ENCODE results near the gene UBE2D3.
"Not testable (repeated sequence)": the region's sequence is repeated elsewhere in the genome, so short reads cannot be mapped to it uniquely, and the experiment has no call there.

Gene UBE2D3

DNA sequence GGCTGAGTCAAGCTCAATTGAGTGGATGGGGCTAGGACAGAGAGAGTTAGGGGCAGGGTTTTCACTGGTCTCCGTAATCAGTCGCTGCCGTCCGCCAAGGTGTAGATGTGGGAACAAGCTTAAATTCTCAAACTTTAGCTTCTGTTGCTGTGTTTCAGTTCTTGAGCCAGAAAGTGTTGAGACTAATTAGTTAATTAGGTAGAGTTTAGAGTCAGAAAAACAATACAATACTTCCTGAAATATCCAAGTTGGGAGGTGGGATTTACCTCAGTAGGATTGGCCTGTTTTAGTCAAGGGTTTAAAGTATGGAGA is 1.1 kb upstream of the UBE2D3 start:
- no peak for DNase-seq

DNA sequence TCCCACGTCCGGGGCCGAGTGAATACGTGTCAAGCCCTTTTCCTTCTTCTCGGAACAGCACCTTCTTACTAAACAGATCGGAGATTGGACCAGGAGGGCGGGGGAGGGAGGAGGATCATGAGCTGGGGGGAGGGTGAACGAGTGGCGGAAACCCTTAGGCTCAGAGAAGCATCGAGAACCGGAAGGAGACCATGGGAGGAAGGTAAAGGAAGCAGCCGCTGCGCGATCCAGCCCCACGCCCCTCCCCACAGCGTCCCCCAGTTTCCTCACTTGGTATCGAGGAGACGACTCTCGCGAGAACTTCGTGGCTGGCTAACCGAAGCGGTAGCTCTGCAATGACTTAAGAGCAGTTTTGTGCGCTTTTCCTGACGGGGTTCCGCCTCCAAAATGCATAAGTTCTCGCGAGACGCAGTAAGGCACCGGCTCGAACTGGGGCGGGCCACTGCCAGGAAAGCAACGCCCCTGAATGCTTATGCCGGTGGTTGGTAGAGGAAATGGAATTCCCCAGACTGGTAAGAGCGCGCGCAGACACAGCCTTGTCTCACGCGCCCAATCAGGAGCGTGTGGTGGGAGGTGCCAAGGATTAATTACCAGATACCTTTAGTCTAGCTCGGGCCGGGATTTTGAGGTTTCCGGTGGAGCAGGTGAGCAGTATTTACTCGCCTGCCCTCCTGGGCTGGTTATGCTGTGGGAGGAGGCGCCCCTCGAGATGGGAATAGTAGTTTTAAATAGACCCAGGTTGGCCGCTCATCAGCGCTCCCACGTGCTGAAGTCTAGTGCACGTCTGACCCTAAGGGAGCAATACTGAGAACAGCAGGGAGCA is 534 bp upstream of the UBE2D3 start:
- peak; percentile 99 for DNase-seq

DNA sequence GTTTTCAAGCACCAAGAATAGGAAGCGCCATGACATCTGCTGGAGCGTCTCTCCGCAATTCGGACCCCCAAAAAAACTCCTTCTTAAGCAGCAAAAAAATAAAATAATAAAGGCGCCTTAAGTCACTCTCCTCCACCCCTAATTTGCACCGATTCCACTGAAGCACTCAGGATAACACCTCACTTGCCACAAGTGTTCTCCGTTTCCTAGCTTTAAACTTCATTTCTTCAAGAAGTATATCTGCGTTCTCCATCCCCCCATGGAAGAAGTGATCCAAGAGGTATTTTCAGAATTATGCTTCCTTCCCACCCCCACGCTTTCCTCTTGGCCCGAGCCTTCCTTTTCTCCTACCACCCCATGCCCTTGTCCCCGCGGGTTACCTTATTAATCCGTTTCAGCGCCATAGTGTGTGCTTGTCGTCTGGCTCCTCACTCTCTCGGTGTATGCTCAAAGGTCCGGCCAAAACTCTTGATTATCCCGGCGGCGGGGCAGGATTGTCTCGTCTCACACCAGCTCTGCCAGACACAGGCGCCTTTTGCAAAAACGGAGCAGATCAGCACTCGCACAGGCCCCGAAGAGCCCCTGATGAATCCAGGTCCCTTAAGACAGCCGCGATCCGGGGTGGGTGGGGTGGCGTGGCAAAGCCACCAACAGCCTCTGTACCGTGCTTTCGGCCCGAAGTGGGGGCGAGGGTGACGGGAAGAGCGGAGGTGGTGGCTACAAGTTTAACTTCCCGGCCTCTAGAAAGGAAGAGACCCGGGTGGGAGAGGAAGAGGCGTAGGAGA is 1.1 kb downstream of the UBE2D3 start:
- no peak for DNase-seq

DNA sequence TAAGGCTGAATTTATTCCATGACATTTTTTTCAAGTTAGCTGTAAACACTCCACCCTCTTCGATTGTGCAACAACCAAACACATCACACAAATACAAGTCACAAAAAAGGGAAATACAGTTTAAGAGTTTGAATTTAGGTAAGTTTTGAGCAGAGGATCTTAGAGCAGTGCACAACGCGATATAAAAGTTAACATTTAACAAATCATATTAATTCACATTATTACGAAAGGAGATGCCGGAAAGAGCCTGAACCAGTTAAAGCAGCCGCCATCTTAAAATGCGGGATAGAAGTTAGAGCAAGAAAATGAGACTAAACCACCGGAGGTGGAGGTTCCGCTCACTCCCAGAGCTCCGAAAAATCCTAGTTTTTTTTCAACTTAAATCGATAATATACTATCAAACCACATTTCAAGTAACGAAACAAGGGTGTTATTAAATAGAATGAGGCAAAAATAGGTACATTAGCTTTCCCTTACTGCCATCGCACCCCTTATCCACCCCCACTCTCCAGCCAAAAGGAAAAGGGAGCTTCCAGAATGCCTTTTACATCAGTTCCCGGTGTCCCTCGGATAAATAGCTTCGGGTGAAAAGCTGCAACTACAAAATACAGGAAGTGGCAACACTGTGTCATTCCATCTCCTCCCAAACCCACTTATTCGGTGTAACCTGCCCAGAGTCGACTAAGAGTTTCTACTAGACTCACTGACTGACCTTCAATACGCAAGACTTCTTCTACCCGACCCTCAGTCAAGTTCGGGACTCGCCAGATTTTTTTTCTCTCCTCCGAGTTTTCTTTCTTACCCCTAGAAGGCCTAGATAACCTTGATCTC is 1.9 kb downstream of the UBE2D3 start:
- DNase-seq, result peak; percentile 68

DNA sequence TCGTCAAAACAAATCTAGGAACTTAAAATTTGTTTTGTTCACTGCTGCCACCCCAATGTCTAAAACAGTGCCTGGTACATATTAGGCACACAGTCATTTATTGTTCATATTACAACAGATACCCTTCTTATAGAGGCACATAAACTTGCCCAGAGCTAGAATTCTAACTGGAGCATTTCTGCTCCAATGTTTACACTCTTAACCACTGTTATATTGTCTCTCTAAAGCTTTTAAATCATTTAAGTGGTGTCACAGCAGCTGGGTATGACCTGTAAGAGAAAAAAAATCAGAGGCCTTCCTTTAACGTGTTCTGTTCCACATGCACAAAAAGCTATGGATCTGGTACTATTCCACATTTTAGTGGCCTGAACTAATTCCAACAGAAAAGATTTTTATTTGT is 3.0 kb downstream of the UBE2D3 start:
- DNase-seq, result no peak

DNA sequence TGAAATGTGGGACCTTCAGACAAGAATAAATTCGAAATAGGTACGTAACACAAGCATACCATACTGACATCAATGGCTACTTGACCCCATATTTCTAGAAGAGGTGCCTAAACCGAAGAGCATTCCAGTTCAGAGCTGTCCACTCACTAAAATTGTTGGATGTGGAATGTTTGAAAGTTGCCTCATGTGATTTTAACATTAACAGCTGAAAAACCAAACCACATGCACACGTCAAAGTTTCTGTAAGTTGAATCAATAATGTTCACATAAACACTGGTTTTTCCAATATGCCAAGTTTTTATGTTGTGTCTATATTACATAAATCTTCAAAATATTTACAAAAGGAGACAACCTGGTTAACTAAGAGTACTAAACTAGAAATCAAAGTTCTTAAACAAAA is 3.5 kb downstream of the UBE2D3 start:
- no peak for DNase-seq

DNA sequence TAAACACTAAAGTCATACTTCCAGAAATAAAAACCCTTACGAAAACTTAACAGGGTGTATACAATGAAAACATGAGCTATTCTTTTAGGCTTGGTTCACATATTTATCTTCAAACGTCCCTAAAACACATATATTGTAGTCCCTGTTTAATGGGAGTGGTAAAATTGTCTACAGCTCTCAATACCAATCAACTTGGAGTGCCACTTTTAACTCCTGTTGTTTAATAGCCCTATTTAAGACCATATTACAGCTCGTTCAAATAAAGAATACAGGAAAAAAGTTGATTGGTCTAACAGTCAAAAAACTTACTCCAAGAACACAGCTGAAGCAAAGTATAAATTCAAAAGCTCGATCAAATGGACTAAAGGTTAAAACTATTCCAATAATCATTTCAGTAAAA is 3.9 kb downstream of the UBE2D3 start:
- no peak for DNase-seq

DNA sequence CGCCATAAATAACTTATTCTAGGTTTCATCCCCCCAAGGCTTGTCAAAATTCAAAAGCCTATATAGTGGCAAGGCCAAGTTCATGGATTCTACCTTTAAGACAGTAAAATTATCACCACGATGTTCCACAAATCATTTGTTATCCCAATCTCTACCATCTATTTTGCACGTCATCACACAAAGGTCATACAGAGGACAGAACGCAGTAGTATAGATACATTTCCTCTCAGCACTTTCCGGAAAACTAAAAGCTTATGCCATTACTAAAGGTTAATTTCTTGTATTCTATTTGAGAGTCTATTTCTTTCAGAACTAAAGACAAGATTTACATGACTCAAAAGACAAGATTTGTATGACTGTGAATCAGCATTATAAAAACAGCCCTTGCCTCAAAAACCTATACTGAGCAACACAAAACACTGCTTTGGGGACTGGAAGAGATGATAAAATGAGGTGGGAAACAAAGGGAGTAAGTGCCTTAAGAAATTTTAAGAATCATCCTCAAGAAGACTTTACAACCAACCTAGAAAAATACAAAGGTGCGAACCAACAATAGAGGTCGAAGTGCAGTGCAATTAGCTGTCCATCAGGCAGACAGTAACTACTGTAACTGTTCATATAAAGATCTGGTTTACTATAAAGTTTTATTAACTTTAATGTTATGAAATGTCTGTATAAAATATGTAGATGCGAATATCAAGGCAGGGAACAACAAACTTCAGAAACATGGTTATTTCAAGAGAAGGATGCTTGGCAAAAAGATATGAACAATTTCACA is 7.6 kb downstream of the UBE2D3 start:
- peak; percentile 49 for DNase-seq

DNA sequence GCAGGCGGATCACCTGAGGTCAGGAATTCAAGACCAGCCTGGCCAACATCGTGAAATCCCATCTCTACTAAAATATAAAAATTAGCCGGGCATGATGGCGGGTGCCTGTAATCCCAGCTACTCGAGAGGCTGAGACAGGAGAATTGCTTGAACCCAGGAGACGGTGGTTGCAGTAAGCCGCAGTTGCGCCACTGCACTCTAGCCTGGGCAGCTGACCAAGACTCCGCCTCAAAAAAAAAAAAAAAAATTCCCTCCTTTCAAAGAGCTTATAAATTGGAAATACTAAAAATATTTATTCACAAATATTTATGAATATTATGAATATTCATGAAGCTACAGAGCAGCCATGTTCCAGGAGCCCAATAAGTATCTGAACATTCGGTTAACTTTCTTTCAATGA is 8.3 kb downstream of the UBE2D3 start:
- DNase-seq, result not testable (repeated sequence)

DNA sequence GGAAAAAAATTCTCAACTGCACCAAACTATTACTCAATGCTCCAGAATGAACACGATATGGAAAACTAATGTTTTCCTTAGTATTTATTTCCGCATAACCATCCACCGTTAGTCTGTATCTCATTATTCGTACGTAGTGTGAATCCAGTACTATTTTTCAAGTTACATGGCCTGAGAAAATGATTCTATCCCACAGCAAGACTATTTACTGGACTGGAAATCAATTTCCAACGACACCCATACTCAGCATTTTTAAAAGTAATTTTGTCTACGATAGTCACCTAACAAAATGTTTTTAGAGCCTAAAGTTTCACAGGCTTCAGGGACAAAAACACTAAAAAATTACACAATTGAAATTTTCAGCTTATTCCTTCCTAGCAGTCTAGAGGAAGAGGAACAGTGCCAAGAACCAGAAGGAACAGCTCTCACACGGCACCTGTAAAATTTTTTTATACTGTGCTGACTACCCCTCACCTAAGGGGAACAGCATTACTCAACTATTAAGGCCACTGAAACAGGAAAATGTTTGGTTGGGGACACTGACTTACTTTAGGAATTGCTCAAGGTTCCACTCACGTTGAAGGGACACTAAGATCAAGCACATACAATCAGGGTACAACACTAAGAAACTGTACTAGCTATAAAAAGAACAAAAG is 9.6 kb downstream of the UBE2D3 start:
- DNase-seq, result peak; percentile 23

DNA sequence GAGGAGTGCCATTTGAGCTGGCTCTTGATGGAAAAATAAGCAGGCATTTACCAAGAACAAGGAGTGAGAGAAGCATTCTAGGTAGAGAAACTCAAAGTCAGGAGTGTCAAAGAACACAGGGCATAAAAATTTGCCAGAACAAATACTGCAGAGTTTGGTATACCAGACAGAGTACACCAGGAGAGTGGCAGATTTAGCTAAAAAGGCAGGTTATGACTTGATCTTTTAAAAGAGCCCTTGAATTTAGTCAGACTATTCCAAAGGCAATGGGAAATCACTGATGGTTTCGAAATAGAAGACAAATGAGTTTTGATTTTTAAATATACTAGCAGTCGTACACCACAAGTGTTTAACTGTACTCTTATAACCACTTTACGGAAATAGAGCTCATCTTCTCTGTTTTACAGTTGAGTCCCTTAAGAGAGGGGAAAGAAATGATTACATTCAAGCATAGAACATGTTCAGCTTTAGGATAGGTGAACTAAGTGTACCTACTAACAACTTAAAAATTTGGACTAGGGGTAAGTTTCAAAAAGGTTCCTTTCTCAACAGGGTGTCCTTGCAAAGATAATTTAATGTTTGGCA is 10.2 kb downstream of the UBE2D3 start:
- peak; percentile 27 for DNase-seq

DNA sequence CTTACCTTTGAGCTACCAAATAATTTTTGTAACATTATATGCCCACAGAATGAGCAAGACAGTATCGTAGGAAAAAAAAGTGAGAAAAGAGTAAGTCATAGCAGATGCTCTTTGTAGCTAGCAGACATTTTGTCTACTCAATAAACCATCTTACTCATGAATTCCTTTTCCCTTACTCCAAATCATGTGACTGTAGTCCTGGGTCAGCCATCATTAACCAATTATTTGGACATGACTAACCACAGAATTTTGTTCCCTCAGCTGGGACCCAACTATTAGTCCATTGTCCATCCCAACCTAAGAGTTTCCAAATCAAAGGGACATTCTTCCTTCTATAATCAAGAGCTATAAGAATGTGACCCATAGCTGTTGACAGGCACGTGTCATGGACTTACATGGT is 11.4 kb downstream of the UBE2D3 start:
- DNase-seq, result no peak

DNA sequence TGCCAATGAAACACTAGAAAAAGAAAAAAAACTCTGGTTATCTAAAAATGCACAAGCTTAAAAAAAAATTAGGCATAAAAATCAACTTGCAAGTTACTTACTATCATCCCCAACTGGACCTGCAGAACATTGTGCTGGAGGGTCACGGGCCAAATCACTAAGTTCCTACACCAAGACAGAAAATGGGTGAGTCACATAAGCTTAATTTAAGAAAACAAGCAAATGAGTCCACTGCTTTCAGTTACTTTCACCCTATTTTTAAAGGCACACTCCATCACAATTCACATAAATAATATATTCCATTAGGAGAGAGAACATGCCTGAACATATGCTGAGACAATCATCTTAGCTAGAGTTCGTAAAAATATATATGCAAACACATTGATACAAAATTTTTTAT is 17.7 kb downstream of the UBE2D3 start:
- DNase-seq, result no peak

DNA sequence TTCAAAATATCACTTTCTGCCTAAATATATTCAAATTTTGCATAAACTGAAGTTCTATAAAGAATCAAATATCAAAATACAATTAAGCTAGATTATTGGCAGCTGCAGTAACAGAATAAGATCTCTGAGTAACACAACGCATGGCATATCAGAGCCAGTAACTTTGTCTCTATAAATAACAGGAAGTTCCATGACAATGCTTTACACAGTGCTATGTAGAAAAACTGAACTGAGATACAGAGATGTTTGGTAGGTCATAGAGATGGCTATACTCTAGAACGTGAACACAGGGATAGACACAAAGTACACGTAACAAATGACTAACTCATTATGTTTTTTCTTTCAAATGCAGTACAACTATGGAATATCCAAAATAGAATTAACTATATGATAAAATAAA is 18.2 kb downstream of the UBE2D3 start:
- no peak for DNase-seq

DNA sequence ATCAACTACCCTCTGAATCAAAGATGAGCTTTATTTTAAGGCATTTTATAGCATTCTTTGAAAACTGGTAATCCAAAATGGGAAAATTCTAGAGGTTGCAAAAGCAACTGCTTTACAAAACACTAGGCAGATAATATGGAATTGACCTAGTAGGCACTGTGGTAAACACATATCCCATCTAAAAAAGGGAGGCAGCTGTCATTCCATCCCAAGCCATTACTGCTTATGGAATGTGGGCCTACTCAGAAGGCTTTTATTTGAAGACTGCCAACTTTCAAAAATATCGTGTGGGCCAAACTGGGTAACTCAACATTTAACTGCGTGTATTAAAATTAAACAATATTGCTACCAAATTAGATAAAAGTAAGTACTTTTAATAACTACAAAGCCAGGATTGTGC is 19.3 kb downstream of the UBE2D3 start:
- DNase-seq, result no peak

DNA sequence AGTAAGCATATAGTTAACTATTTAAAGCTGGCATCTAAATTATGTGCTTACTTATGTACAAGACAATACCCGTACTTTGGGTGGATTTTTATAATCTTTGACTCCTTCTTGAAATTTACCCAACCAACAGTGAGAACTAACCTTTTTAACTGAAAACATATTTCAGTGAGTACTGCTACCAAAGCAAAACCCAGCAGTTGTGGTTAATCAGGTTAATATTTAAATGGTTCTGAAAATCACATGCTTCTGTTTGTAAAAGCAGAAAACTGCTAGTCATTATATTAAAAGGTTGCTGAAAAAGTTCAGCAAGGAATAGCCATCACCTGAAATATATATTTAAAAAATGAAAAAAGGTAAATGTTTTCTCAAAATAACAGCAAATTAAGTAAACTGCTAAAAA is 20.0 kb downstream of the UBE2D3 start:
- no peak for DNase-seq

DNA sequence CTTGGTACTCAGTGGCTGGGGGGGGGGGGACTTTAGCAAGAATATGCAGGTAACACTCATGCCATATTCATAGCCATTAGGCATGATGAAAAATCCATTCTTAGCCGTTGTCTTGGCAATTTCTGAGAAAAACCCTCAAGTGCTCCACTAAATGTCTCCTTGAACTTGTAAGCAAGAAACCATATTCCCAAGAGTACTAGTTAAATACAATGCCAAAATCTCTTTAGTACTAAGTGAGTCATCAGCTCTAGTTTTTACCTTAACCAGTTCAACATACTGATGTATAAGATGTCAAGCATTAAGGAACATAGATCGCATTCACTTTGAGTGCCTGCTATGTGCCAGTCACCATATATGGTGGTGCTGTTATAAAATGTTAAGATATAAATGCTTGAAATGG is 27.5 kb downstream of the UBE2D3 start:
- DNase-seq, result no peak

DNA sequence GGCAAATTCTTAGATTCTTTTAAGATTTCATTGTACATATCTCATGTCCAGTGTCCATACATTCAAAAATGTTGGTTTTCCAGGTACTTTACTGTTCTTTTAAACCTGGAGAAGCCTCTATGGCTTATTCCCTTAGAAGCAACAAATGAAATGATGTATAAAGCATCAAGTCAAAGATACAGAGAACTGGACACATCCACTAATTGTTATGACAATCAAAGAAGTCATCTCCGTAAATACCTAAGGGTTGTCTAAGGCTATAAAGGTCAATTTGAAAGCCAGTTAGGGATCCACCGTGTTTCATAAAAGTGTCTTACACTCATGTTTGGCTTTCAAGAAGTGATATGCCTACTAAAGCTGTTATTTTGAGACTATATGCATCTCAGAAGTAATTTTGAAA is 32.4 kb downstream of the UBE2D3 start:
- DNase-seq, result no peak

DNA sequence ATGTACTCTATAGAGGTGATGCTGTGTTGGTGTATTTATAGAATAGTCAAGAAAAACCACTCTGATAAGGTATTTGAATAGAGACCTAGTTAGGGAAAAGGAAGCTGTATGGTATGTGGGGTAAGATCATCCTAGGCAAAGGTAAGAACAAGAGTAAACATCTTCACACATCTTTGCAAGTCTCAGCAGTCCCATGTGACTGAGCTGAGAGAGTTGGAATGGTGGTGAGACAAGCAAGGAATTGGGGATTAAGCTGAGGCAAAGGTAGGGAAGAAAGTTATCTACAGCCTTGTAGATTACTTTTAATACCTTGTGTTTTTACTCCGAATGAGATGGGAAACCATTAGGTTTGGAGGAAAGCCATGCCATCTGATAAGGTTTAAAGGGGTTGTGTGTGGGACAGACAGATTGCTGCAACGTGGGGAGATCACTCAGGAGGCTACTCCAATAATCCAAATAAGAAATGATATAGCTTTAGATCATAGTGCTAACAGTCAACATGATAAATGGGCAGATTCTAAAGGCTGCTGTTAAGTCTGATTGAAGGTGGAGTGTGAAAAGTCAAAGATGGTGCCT is 34.9 kb downstream of the UBE2D3 start:
- DNase-seq, result no peak

DNA sequence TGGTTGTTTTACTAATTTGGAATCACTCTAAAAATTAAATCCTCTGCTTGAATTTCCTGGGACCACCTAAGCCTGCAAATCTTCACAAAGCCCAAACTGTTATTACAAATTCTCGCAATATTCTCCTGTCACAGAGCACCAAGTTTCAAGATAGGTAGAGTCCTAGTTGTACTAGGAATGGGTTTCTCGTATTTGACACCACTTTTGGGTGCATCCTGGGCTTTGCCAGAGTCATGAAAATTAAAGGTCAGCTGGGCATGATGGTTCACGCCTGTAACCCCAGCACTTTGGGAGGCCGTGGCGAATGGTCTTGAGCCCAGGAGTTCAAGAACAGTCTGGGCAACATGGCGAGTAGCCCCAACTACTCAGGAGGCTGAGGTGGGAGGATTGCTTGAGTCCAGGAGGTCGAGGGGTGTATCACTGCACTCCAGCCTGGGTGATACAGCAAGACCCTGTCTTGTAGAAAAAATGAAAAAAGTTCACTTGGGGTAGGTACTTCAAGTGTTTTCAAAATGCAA is 36.0 kb downstream of the UBE2D3 start:
- DNase-seq, result no peak

DNA sequence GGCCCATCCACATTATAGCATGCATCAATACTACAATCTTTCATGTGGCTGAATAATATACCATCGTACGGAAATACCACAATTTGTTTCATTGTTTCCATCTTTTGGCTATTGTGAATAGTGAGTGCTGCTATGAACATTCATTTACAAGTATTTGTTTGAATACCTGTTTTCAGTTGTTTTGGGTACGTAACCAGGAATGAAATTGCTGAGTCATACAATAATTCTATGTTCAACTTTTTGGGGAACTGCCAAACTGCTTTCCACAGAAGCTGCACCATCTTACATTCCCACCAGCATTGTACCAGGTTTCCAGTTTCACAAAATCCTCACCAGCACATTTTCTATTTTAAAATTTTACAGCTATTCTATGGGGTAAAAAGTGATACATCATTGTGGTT is 38.0 kb downstream of the UBE2D3 start:
- peak; percentile 47 for DNase-seq

All from activated CD4-positive, alpha-beta T cell treated with anti-CD3 and anti-CD28 coated beads, Interleukin-10, Interleukin-2, amounts not matched to agents 100 ng/mL and 50 ng/mL, durations not matched to agents 16 hours and 8 hours (primary cell).